ENCODE measurements around the gene PACS1.
A peak's percentile ranks its signal among the peaks of the same experiment; 100 is the strongest.
"Not testable (repeated sequence)": the region's sequence is repeated elsewhere in the genome, so short reads cannot be mapped to it uniquely, and the experiment has no call there.

PACS1 gene

GRCh38 chr11:66264383-66264782 lies 194.3 kb downstream of the PACS1 start:
- DNase-seq, result no peak

GRCh38 chr11:66264914-66265313 lies 194.8 kb downstream of the PACS1 start:
- no peak for DNase-seq

GRCh38 chr11:66265531-66266377 lies 195.7 kb downstream of the PACS1 start:
- DNase-seq, result no peak

GRCh38 chr11:66266378-66267038 lies 196.4 kb downstream of the PACS1 start:
- DNase-seq, result no peak

- DNase-seq, result no peak
Measured at GRCh38 chr11:66267039-66267378, 196.9 kb downstream of the PACS1 start.

- DNase-seq, result peak; percentile 78
Measured at GRCh38 chr11:66267379-66268243, 197.5 kb downstream of the PACS1 start.

GRCh38 chr11:66268244-66268951 lies 198.3 kb downstream of the PACS1 start, which contains the start of gene RAB1B:
Gene RAB1B, plus strand, starts transcription at chr11:66268639. Its CDS starts 41 bp downstream, at chr11:66268680.
- peak; percentile 99 for DNase-seq

- no peak for DNase-seq
Measured at GRCh38 chr11:66268952-66269905, 199.2 kb downstream of the PACS1 start.

GRCh38 chr11:66271816-66272215 lies 201.7 kb downstream of the PACS1 start:
- no peak for DNase-seq

- no peak for DNase-seq
Measured at GRCh38 chr11:66272596-66272995, 202.5 kb downstream of the PACS1 start.

GRCh38 chr11:66274219-66274618 lies 204.1 kb downstream of the PACS1 start:
- DNase-seq, result no peak

- no peak for DNase-seq
Measured at GRCh38 chr11:66275396-66275795, 205.3 kb downstream of the PACS1 start.

- DNase-seq, result no peak
Measured at GRCh38 chr11:66275984-66276612, 206.0 kb downstream of the PACS1 start.

GRCh38 chr11:66276619-66277018 lies 206.5 kb downstream of the PACS1 start:
- DNase-seq, result not testable (repeated sequence)

- DNase-seq, result not testable (repeated sequence)
Measured at GRCh38 chr11:66277064-66277463, 207.0 kb downstream of the PACS1 start.

GRCh38 chr11:66277471-66278362 lies 207.6 kb downstream of the PACS1 start, which contains the start of gene CNIH2:
Gene CNIH2, plus strand, starts transcription at chr11:66278175. Its CDS starts 282 bp downstream, at chr11:66278457.
- DNase-seq, result no peak

- DNase-seq, result no peak
Measured at GRCh38 chr11:66278363-66279091, 208.5 kb downstream of the PACS1 start.

- no peak for DNase-seq
Measured at GRCh38 chr11:66279092-66279734, 209.1 kb downstream of the PACS1 start.

Data from activated T-cell treated with anti-CD3 and anti-CD28 coated beads for 4 hours (primary cell).